Measurements from ENCODE around the gene ZFP36L2.

The ZFP36L2 gene

GRCh38 chr2:43180897-43181296, 45.5 kb downstream of the ZFP36L2 start:
- DNase-seq, result no peak

DNA sequence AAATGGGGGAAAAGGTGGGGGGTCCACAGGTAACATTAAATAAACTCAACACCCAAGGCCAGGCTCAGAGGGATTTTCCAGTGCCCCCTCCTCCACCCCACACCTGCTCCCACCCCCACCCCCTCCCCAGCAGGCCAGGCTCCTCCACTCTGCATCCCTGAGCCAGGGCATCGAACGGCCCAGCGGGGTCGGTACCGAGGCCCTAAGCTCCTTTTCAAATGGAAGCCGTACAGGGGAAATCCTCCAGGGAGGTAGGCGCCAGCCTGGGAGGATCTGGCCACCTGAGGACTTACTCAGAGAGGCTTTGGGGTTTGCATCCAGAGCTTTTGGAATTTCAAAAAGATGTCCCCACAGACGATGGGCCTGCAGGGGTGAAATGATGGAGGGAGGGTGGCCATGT, 46.5 kb downstream of the ZFP36L2 start:
- DNase-seq, result no peak

DNA sequence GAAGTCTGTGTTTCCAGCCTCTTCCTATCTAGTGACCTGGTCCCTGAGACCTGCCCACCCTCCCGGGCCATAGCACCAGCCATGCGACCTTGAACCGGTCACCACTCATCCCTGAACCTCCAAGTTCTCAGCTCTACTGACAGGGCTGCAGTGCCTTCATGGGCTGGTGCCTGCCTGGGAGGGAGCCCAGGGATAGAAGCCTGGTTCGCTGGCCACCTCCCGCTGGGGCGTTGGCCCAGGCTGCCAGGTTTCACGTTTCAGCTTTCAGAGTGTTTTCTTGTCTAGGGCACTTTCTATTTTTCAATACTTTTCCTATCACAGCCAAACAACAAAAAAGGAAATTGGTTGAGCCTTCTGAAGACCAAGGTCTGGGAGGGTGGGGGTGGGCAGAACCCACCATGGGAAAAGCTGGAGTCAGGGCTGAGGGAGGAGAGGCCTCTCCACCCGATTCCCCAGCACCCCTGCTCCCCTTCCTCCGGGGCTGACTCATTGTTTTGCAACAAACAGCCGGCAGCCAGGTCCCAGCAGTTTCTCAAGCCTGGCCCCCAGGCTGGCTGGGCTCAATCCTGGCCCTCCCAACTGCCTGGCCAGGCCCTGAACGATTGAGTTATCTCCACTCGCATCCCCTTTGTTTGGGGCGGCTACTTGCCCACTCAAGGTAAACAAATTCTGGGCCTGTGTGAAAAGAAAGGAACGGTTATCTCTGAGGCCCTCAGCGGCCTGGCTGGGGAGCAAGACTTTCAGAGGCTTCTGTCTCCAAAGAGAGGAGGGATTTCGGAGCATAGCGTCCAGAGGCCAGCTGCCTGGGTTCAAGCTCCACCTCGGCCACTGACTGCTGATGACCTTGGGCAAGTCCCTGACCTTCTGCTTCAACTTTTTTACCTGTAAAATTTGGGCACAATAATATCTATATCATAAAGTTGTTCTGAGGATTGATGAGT, 47.5 kb downstream of the ZFP36L2 start:
- no peak for DNase-seq

DNA sequence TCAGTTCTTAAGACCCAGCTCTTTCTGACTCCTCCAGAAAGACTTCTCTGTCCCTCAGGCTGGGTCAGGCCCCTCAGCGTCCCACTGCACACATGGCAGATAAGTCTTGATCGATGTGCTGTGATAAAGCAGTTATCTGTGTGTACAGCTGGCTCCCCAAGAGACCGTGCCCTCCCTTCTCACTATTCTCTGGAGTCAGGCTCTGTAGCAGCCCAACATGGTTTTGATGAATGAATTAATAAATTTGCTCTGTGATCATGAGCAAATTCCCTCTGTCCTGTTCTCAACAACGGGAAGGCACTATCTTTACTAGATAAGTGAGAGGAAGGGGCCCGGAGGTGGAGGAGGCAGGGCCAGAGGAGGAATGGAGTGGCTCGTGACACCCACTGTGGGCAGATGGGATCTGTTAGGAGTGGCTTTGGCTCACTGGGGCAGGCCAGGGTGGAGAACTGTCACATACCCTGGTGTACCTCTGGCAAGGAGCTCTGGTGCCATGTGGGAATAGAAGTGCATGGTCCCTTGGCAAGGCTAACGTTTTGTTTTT, 48.3 kb downstream of the ZFP36L2 start:
- no peak for DNase-seq

GRCh38 chr2:43176449-43176848, 50.0 kb downstream of the ZFP36L2 start:
- DNase-seq, result no peak

DNA sequence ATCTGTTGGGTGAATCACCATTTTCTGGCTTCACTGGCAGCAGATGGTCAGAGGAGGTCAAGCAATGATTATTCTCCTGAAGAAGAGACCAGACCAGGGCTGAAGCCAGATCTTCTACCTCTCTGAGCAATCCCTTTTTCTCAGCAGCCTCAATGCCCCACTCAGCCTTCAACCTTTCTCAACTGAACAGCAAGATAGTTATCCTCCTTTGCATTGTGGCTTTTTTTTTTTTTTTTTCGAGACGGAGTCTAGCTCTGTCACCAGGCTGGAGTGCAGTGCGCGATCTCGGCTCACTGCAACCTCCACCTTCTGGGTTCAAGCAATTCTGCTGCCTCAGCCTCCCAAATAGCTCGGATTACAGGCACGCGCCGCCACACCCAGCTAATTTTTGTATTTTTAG, 50.5 kb downstream of the ZFP36L2 start:
- no peak for DNase-seq

DNA sequence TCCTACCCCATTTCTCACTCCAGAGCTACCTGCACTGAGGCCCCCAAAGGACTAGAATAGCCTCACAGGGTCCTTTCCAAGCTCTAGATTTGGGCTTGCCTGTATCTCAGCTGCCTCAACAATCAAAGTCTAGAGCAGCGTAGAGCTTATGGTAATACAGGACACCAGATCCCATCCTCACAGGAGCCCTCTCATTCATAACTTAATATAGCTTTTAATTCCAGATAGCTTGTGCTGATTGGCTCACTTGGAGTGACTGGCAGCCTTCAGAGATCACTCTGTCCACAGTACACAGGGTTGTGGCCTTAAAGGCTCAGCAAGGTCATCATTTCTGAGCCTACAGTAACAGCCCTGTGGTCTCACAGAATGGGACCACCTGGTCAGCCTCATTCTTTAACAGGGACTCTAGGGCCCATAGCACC, 51.4 kb downstream of the ZFP36L2 start:
- DNase-seq, result no peak

DNA sequence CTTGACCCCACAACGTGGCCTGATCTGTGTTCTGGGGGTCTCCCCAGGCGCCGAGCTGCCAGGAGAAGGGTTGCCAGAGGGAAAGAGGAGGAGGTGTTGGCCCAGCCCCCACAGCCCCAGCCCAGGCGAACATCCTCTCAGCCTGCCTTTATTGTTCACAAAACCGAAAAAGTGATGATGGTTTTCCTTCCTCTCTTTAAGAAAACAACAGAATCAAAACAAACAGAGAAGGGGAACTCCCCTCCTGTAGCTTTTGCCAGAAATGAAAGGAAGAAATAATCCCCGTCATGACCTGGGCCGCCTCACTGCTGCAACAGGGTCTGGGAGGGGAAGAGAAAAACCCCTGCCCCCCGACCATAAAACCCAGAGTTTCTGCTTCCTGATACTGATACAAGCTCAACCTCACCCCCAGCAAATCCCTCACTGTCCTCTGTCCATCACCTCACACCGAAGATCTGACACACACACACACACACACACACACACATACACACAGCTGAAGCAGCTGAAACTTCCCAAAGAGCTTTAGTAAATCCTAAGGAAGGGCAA, 52.0 kb downstream of the ZFP36L2 start:
- no peak for DNase-seq
